ENCODE measurements around the gene LRRC8A.

LRRC8A gene

DNA sequence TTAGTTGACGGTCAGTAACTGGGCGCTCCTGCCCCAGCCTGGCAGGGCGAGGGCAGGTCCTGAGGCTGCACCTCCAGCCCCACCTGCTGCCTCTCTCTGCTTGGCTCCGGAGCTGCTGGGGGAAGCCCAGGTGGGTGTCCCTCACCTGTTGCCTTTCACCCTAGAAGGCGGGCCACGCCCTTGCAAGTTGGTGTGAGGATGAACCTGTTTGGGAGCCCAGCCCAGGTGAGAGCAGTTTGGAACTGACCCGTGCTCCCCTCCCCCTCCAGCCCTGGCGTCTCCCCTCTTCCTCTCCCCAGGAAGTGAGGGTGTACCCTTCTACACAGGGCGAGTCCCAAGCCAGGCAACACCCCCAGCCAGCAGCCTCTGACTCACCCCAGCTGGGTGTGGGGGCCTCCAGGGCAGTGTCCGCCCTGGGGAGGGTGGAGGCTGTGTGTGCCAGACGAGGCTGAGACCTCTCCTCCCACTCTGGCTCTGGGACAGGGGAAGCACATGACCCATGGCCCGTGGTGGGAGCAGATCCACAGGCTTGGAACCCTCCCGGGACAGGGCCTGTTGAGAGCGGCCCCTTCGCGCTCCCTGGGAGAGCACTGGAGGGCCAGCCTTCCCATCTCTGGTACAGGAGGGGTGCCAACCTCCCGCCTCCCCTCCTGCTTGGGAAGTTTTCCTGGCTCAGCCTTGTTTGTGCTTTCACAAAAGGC lies 10.4 kb downstream of the LRRC8A start:
- H3K14ac ChIP-seq (ENCODE audit: low read length in 2 of 2): peak overlapping the region in 1 of 2 experiments; percentile 96
- H3K4me3 ChIP-seq (ENCODE audit: insufficient read depth in 1 of 2, low read depth in 1 of 2, low read length in 2 of 2): peak overlapping the region in 1 of 2 experiments; percentile 68
- H3K18ac ChIP-seq (ENCODE audit: low read depth in 1 of 2, low read length in 2 of 2): peak overlapping the region; percentile 94 to 99
- H3K79me1 ChIP-seq (replicated peaks; ENCODE audit: low read length, poor library complexity, severe bottlenecking): peaks cover 16% of the 10 kb centered on the region
- peak overlapping the region; percentile 94 to 96 for H3K4ac ChIP-seq (ENCODE audit: low read depth in 1 of 2, low read length in 2 of 2)
- peak overlapping the region; percentile 97 to 98 for H2BK12ac ChIP-seq (ENCODE audit: low read length in 2 of 2)
- WGBS: 39% methylated on average over 10 of the region's 17 CpGs
- H4K91ac ChIP-seq (ENCODE audit: low read length): peak overlapping the region; percentile 99
- H2AK5ac ChIP-seq (ENCODE audit: low read length, severe bottlenecking): peak overlapping the region; percentile 94
- peak overlapping the region; percentile 92 for H2BK120ac ChIP-seq (ENCODE audit: low read depth, low read length)
- peak overlapping the region; percentile 35 for H3K4me2 ChIP-seq (ENCODE audit: low read length, poor library complexity, severe bottlenecking)
- H3K9ac ChIP-seq (ENCODE audit: low read length): peak overlapping the region; percentile 91
- H3K4me1 ChIP-seq (ENCODE audit: control insufficient read depth, insufficient read depth, low read depth, low read length): peaks cover 45% of the 10 kb centered on the region
- H3K9me3 ChIP-seq (ENCODE audit: control insufficient read depth, low read length): no peaks in the 10 kb centered on the region
- H3K23ac ChIP-seq (ENCODE audit: low read length in 2 of 2): peak overlapping the region in 1 of 2 experiments; percentile 18
- peak; percentile 88 for DNase-seq
- H4K8ac ChIP-seq (ENCODE audit: low read length): peak overlapping the region; percentile 99
- peak overlapping the region; percentile 42 for H3K27ac ChIP-seq (ENCODE audit: low read length, poor library complexity, severe bottlenecking)
- peak overlapping the region; percentile 99 for H2BK15ac ChIP-seq (ENCODE audit: low read depth, poor library complexity, severe bottlenecking)
- H3K27me3 ChIP-seq (ENCODE audit: control insufficient read depth in 1 of 2, insufficient read depth in 1 of 2, low read length in 2 of 2): no peaks in the 10 kb centered on the region
- no peak overlapping the region for H2AFZ ChIP-seq (ENCODE audit: low read depth, low read length)
- H3K36me3 ChIP-seq (ENCODE audit: control insufficient read depth in 1 of 2, insufficient read depth in 2 of 2, low read depth in 1 of 2, low read length in 2 of 2): peaks cover 42 to 51% of the 10 kb centered on the region in 2 experiments
- H2BK5ac ChIP-seq (ENCODE audit: low read depth, low read length, poor library complexity, severe bottlenecking): peak overlapping the region; percentile 24

DNA sequence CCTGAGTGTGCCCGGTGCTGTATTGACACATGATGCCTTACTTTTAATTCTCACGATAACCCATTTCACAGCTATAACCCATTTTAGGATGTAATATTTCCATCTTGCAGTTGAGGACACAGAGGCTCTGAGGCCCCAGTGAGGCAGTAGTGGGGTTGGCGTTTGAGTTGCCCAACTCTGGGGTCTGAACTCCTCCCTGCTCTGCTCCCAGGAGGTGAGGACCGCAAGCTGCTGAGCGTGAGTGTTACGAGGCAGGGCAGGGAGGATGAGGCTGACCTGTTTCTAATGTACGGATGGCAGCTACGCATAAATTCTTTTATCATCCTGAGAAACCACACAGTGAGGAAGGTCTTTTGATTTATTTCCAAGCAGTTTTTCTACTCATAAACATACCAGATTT lies 11.4 kb downstream of the LRRC8A start:
- peak overlapping the region; percentile 91 for H3K9ac ChIP-seq (ENCODE audit: low read length)
- peaks cover 18% of the 10 kb centered on the region for H3K79me1 ChIP-seq (replicated peaks; ENCODE audit: low read length, poor library complexity, severe bottlenecking)
- peak overlapping the region in 1 of 2 experiments; percentile 68 for H3K4me3 ChIP-seq (ENCODE audit: insufficient read depth in 1 of 2, low read depth in 1 of 2, low read length in 2 of 2)
- DNase-seq: no peak
- H3K36me3 ChIP-seq (ENCODE audit: control insufficient read depth in 1 of 2, insufficient read depth in 2 of 2, low read depth in 1 of 2, low read length in 2 of 2): peaks cover 47 to 53% of the 10 kb centered on the region in 2 experiments
- peak overlapping the region; percentile 23 to 89 for H2BK12ac ChIP-seq (ENCODE audit: low read length in 2 of 2)
- peak overlapping the region; percentile 83 for H2BK15ac ChIP-seq (ENCODE audit: low read depth, poor library complexity, severe bottlenecking)
- peak overlapping the region in 1 of 2 experiments; percentile 96 for H3K4ac ChIP-seq (ENCODE audit: low read depth in 1 of 2, low read length in 2 of 2)
- H3K14ac ChIP-seq (ENCODE audit: low read length in 2 of 2): no peak overlapping the region
- H4K8ac ChIP-seq (ENCODE audit: low read length): peak overlapping the region; percentile 8
- peak overlapping the region in 1 of 2 experiments; percentile 37 for H3K18ac ChIP-seq (ENCODE audit: low read depth in 1 of 2, low read length in 2 of 2)
- H3K9me3 ChIP-seq (ENCODE audit: control insufficient read depth, low read length): no peaks in the 10 kb centered on the region
- H3K4me2 ChIP-seq (ENCODE audit: low read length, poor library complexity, severe bottlenecking): no peak overlapping the region
- H3K27me3 ChIP-seq (ENCODE audit: control insufficient read depth in 1 of 2, insufficient read depth in 1 of 2, low read length in 2 of 2): no peaks in the 10 kb centered on the region
- no peak overlapping the region for H2BK120ac ChIP-seq (ENCODE audit: low read depth, low read length)
- WGBS: 97% methylated on average over 6 of the region's 8 CpGs
- peaks cover 42% of the 10 kb centered on the region for H3K4me1 ChIP-seq (ENCODE audit: control insufficient read depth, insufficient read depth, low read depth, low read length)
- H2AFZ ChIP-seq (ENCODE audit: low read depth, low read length): no peak overlapping the region
- H3K23ac ChIP-seq (ENCODE audit: low read length in 2 of 2): no peak overlapping the region
- H2BK5ac ChIP-seq (ENCODE audit: low read depth, low read length, poor library complexity, severe bottlenecking): no peak overlapping the region
- H3K27ac ChIP-seq (ENCODE audit: low read length, poor library complexity, severe bottlenecking): no peak overlapping the region
- peak overlapping the region; percentile 24 for H2AK5ac ChIP-seq (ENCODE audit: low read length, severe bottlenecking)
- peak overlapping the region; percentile 59 for H4K91ac ChIP-seq (ENCODE audit: low read length)

DNA sequence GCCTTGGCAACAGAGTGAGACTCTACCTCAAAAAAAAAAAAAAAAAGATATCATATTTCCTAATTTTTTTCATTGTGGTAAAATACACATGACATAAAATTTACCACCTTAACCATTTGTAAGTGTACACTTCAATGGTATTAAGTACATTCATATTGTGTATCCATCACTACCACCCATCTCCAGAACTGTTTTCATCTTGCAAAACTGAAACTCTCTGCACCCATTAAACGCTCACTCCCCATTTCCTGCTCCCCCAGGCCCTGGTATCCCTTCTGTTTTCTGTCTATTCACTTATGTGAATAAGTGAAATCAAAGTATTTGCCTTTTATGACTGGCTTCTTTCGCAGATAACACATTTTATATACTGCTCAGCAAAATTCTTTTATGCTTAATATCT lies 12.8 kb downstream of the LRRC8A start:
- Histone ChIP-seq H2BK5ac (ENCODE audit: low read depth, low read length, poor library complexity, severe bottlenecking) (no peak overlapping the region), H2AK5ac (ENCODE audit: low read length, severe bottlenecking) (no peak overlapping the region), H3K9ac (ENCODE audit: low read length) (no peak overlapping the region), H3K14ac (ENCODE audit: low read length in 2 of 2) (no peak overlapping the region), H3K36me3 (ENCODE audit: control insufficient read depth in 1 of 2, insufficient read depth in 2 of 2, low read depth in 1 of 2, low read length in 2 of 2) (peaks cover 47 to 56% of the 10 kb centered on the region in 2 experiments), H2BK12ac (ENCODE audit: low read length in 2 of 2) (no peak overlapping the region), H4K91ac (ENCODE audit: low read length) (no peak overlapping the region), H3K9me3 (ENCODE audit: control insufficient read depth, low read length) (no peaks in the 10 kb centered on the region), H2BK120ac (ENCODE audit: low read depth, low read length) (no peak overlapping the region), H3K4me2 (ENCODE audit: low read length, poor library complexity, severe bottlenecking) (no peak overlapping the region), H3K4ac (ENCODE audit: low read depth in 1 of 2, low read length in 2 of 2) (no peak overlapping the region), H3K23ac (ENCODE audit: low read length in 2 of 2) (no peak overlapping the region), H3K4me3 (ENCODE audit: insufficient read depth in 1 of 2, low read depth in 1 of 2, low read length in 2 of 2) (no peak overlapping the region), H3K79me1 (replicated peaks; ENCODE audit: low read length, poor library complexity, severe bottlenecking) (peaks cover 26% of the 10 kb centered on the region), H2AFZ (ENCODE audit: low read depth, low read length) (no peak overlapping the region), H3K27me3 (ENCODE audit: control insufficient read depth in 1 of 2, insufficient read depth in 1 of 2, low read length in 2 of 2) (no peaks in the 10 kb centered on the region), H3K27ac (ENCODE audit: low read length, poor library complexity, severe bottlenecking) (no peak overlapping the region), H3K4me1 (ENCODE audit: control insufficient read depth, insufficient read depth, low read depth, low read length) (peaks cover 46% of the 10 kb centered on the region), H2BK15ac (ENCODE audit: low read depth, poor library complexity, severe bottlenecking) (no peak overlapping the region), H3K18ac (ENCODE audit: low read depth in 1 of 2, low read length in 2 of 2) (no peak overlapping the region), H4K8ac (ENCODE audit: low read length) (no peak overlapping the region)
- no peak for DNase-seq
- WGBS: no CpG with 5 or more reads among the region's 2 CpGs

DNA sequence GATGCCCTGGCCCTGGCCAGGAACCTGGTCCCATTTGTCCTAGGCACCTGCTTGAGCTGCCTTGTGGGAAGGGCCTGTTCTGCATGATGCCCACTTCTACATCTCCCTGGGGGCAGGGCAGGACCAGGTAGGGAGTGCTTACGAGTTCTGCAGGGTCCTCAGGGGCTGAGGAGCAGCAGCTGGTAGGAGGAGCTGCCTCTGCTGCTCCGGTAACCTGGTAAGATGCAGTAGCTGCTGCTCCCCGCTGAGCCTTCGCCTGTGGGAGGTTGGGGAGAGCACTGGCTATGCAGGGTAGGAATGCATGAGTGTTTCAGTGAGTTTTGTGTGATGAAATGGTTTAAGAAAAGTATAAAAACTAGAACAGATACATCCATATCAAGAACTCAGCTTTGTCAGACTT lies 13.6 kb downstream of the LRRC8A start:
- Histone ChIP-seq H3K9ac (ENCODE audit: low read length) (no peak overlapping the region), H2BK5ac (ENCODE audit: low read depth, low read length, poor library complexity, severe bottlenecking) (no peak overlapping the region), H2AFZ (ENCODE audit: low read depth, low read length) (no peak overlapping the region), H3K14ac (ENCODE audit: low read length in 2 of 2) (no peak overlapping the region), H3K9me3 (ENCODE audit: control insufficient read depth, low read length) (no peaks in the 10 kb centered on the region), H2BK12ac (ENCODE audit: low read length in 2 of 2) (no peak overlapping the region), H3K4ac (ENCODE audit: low read depth in 1 of 2, low read length in 2 of 2) (no peak overlapping the region), H3K79me1 (replicated peaks; ENCODE audit: low read length, poor library complexity, severe bottlenecking) (peaks cover 27% of the 10 kb centered on the region), H2BK120ac (ENCODE audit: low read depth, low read length) (no peak overlapping the region), H2AK5ac (ENCODE audit: low read length, severe bottlenecking) (peak overlapping the region; percentile 6), H3K36me3 (ENCODE audit: control insufficient read depth in 1 of 2, insufficient read depth in 2 of 2, low read depth in 1 of 2, low read length in 2 of 2) (peaks cover 43 to 56% of the 10 kb centered on the region in 2 experiments), H4K91ac (ENCODE audit: low read length) (no peak overlapping the region), H3K23ac (ENCODE audit: low read length in 2 of 2) (no peak overlapping the region), H4K8ac (ENCODE audit: low read length) (no peak overlapping the region), H3K18ac (ENCODE audit: low read depth in 1 of 2, low read length in 2 of 2) (no peak overlapping the region), H3K27ac (ENCODE audit: low read length, poor library complexity, severe bottlenecking) (peak overlapping the region; percentile 57), H2BK15ac (ENCODE audit: low read depth, poor library complexity, severe bottlenecking) (no peak overlapping the region), H3K4me1 (ENCODE audit: control insufficient read depth, insufficient read depth, low read depth, low read length) (peaks cover 49% of the 10 kb centered on the region), H3K4me2 (ENCODE audit: low read length, poor library complexity, severe bottlenecking) (no peak overlapping the region), H3K4me3 (ENCODE audit: insufficient read depth in 1 of 2, low read depth in 1 of 2, low read length in 2 of 2) (no peak overlapping the region), H3K27me3 (ENCODE audit: control insufficient read depth in 1 of 2, insufficient read depth in 1 of 2, low read length in 2 of 2) (no peaks in the 10 kb centered on the region)
- 87% methylated on average over 4 of the region's 4 CpGs for WGBS
- no peak for DNase-seq
